ENCODE measurements around the gene RBBP6. TPM values are rescaled to one million over a fixed set of nuclear protein-coding genes. Genes with fewer than 3 reads are reported as not detected.

Gene RBBP6
- total RNA-seq, 1 donor from 2014 or later, result 81.0 TPM

DNA sequence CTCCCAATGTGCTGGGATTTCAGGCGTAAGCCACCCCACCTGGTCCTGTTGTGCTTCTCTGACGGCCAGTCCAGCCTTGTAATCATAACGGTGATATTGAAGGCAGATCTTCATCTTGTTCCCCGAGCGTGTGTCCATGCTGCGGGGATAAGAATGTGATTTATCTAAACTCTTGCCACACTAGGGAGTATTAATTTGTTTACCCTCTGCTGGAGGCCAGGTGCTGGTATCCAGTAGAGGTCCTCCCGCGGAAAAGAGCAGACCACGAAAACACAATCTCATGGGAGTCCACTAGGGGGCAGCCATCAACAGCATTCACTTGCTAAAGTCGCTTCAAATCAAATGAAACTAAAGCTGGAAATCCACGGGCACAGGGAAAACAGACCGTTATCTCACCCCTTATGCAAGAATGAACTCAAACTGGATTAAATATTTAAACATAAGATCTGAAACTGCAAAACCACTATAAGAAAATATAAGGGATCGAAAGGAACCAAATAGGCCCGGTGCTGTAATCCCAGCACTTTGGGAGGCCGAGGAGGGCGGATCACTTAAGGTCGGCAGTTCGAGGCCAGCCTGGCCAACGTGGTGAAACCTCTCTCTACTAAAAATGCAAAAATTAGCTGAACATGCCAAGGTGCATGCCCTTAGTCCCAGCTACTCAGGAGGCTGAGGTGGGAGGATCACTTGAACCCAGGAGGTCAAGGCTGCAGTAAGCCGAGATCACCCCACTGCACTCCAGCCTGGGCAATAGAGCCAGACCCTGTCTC lies 22.3 kb upstream of the RBBP6 start:
- Histone ChIP-seq H3K4me2 (no peak overlapping the region), H4K20me1 (ENCODE audit: low read depth) (no peaks in the 10 kb centered on the region), H3K27me3 (no peaks in the 10 kb centered on the region), H3F3A (ENCODE audit: low read depth) (no peaks in the 10 kb centered on the region), H3K4me3 (no peak overlapping the region), H3K9me3 (ENCODE audit: low read depth) (no peaks in the 10 kb centered on the region), H3K4me1 (no peaks in the 10 kb centered on the region), H3K9ac (no peak overlapping the region), H3K36me3 (no peaks in the 10 kb centered on the region), H2AFZ (replicated peaks) (no peak overlapping the region), H3K27ac (no peak overlapping the region), H3K79me2 (ENCODE audit: low read depth) (no peaks in the 10 kb centered on the region)
- no peak for TF ChIP-seq EZH2 (IDR thresholded peaks at IDR 0.05)
- TF ChIP-seq, protein P1, sequence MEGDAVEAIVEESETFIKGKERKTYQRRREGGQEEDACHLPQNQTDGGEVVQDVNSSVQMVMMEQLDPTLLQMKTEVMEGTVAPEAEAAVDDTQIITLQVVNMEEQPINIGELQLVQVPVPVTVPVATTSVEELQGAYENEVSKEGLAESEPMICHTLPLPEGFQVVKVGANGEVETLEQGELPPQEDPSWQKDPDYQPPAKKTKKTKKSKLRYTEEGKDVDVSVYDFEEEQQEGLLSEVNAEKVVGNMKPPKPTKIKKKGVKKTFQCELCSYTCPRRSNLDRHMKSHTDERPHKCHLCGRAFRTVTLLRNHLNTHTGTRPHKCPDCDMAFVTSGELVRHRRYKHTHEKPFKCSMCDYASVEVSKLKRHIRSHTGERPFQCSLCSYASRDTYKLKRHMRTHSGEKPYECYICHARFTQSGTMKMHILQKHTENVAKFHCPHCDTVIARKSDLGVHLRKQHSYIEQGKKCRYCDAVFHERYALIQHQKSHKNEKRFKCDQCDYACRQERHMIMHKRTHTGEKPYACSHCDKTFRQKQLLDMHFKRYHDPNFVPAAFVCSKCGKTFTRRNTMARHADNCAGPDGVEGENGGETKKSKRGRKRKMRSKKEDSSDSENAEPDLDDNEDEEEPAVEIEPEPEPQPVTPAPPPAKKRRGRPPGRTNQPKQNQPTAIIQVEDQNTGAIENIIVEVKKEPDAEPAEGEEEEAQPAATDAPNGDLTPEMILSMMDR (IDR thresholded peaks at IDR 0.05), result peak; percentile 95
- Mint-ChIP-seq H3K9me3 (no peaks in the 10 kb centered on the region), H3K27ac (no peak overlapping the region), H3K4me3 (peak overlapping the region; percentile 33), H3K27me3 (ENCODE audit: insufficient read depth, low read depth) (peaks cover 5% of the 10 kb centered on the region), H3K4me1 (peaks cover 4% of the 10 kb centered on the region), H3K36me3 (no peaks in the 10 kb centered on the region)
- peak; percentile 83 for DNase-seq (ENCODE audit: low spot score)

DNA sequence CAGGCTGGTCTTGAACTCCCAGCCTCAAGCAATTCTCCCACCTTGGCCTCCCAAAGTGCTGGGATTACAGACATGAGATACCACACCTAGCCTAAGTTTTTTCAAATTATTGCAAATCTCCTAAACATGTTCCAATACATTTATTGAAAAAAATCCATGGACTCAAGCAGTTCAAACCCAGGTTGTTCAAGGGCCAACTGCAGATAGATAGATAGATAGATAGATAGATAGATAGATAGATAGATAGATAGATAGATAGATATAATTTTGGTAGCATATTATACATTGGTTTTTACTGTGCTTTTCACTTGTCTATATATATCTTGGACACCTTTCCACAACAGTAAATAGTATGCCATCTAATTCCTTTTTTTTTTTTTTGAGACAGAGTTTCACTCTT lies 20.9 kb upstream of the RBBP6 start:
- H3K9me3 ChIP-seq (ENCODE audit: low read depth), result no peaks in the 10 kb centered on the region
- no peak overlapping the region for H3K27ac Mint-ChIP-seq
- H3K27ac ChIP-seq, result no peak overlapping the region
- H3K27me3 ChIP-seq, result no peaks in the 10 kb centered on the region
- no peaks in the 10 kb centered on the region for H3K36me3 Mint-ChIP-seq
- no peaks in the 10 kb centered on the region for H3K79me2 ChIP-seq (ENCODE audit: low read depth)
- no peak overlapping the region for H3K4me2 ChIP-seq
- no peaks in the 10 kb centered on the region for H4K20me1 ChIP-seq (ENCODE audit: low read depth)
- no peak overlapping the region for H2AFZ ChIP-seq (replicated peaks)
- no peaks in the 10 kb centered on the region for H3K9me3 Mint-ChIP-seq
- no peaks in the 10 kb centered on the region for H3K4me1 ChIP-seq
- H3K27me3 Mint-ChIP-seq (ENCODE audit: insufficient read depth, low read depth), result peaks cover 2% of the 10 kb centered on the region
- peaks cover 4% of the 10 kb centered on the region for H3K4me1 Mint-ChIP-seq
- DNase-seq (ENCODE audit: low spot score), result no peak
- H3K4me3 Mint-ChIP-seq, result no peak overlapping the region
- no peak overlapping the region for H3K9ac ChIP-seq
- no peaks in the 10 kb centered on the region for H3F3A ChIP-seq (ENCODE audit: low read depth)
- H3K4me3 ChIP-seq, result no peak overlapping the region
- no peak for TF ChIP-seq EZH2 (IDR thresholded peaks at IDR 0.05)
- TF ChIP-seq, protein P1 (IDR thresholded peaks at IDR 0.05), result no peak
- TF ChIP-seq EZH2phosphoT487 (IDR thresholded peaks at IDR 0.05), result no peak
- H3K36me3 ChIP-seq, result no peaks in the 10 kb centered on the region

DNA sequence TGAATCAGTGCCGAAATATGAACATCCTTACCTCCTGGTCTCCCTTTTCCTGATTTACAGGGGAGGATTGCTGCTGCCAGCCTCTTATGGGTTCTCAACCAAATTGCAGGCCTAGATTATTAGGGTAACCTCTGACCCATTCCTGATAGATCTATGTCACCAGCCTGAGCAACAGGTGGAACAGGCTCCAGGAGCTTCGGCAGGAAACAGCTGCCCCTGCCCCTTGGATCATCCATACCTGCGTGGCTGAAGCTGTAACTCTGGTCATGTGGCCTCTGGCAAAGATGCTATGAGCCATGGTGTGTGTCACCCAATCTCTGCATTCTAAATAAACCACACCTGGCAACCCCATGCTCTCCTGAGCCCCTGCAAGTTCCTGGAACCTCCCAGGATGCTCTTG lies 18.4 kb upstream of the RBBP6 start:
- Histone ChIP-seq H3K4me2 (no peak overlapping the region), H2AFZ (replicated peaks) (no peak overlapping the region), H3K9me3 (ENCODE audit: low read depth) (no peaks in the 10 kb centered on the region), H4K20me1 (ENCODE audit: low read depth) (no peaks in the 10 kb centered on the region), H3K27me3 (no peaks in the 10 kb centered on the region), H3K9ac (no peak overlapping the region), H3K4me1 (no peaks in the 10 kb centered on the region), H3K36me3 (no peaks in the 10 kb centered on the region), H3K79me2 (ENCODE audit: low read depth) (no peaks in the 10 kb centered on the region), H3F3A (ENCODE audit: low read depth) (no peaks in the 10 kb centered on the region), H3K27ac (no peak overlapping the region), H3K4me3 (no peak overlapping the region)
- no peak for DNase-seq (ENCODE audit: low spot score)
- no peaks in the 10 kb centered on the region for H3K9me3 Mint-ChIP-seq
- H3K36me3 Mint-ChIP-seq, result no peaks in the 10 kb centered on the region
- TF ChIP-seq EZH2 (IDR thresholded peaks at IDR 0.05) (no peak), EZH2phosphoT487 (IDR thresholded peaks at IDR 0.05) (no peak)
- TF ChIP-seq, protein P1 (IDR thresholded peaks at IDR 0.05), result no peak
- no peak overlapping the region for H3K27ac Mint-ChIP-seq
- H3K27me3 Mint-ChIP-seq (ENCODE audit: insufficient read depth, low read depth), result peaks cover 2% of the 10 kb centered on the region
- H3K4me1 Mint-ChIP-seq, result peaks cover 4% of the 10 kb centered on the region
- H3K4me3 Mint-ChIP-seq, result no peak overlapping the region
